Activated CD4-positive, alpha-beta T cell treated with anti-CD3 and anti-CD28 coated beads, Interleukin-10, Interleukin-2, amounts not matched to agents 100 ng/mL and 50 ng/mL, durations not matched to agents 16 hours and 8 hours (primary cell): ENCODE results near the gene KCNAB1.

ENCODE experiments used
- DNase-seq: peaks from one replicate; pipeline ENCODE4 v3.0.0-alpha.2; 2020

Gene KCNAB1

DNA sequence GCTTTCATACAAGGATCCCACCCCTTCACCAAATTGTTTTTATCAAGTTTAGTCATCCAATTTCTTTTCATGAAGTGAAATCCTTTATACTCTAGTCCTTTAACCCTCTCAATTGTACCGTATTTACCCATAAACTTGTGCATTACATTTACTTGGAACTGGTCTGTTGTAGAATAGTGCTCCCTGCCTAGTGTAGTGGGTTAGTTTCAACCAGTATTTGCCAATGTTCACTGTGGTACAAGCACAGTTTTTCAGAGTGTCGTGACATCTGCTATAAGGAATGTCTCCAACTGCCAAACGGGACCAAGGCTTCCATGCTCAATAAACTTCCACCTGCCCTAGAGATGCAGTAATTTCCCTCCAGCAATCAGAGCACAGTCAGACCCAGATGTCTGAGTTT, 211.9 kb downstream of the KCNAB1 start:
- no peak for DNase-seq

DNA sequence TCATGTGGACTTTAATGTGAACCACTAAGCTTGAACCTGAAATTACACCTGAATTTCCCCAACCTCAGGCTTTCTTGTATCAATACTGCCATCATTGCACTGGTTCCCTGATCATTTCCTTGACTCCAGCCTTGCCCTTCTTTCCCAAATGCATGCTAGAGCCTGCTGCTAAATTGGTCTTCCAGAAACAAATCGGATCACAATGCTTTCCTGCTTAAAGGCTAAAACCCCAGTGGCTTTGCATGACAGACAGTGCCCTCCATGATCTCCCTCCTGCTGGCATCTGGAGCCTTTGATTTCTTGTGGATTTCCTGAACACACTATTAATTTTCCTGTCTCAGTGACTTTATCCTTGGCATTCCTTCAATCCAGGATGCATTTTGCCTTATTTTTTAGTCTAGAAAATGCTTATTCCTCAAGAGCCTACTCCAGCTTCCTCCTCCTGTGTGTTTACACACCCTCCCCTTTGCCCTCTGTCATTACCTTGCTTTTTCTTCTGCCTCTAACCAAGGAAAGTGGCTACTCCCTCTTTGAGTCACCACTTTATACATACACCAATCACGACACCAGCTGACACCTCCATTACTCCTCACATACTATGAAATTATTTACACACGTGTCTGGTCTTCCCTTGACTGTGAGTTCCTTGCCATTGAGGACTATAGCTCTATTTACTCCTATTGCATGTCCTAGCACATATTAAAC, 214.6 kb downstream of the KCNAB1 start:
- DNase-seq, result no peak

DNA sequence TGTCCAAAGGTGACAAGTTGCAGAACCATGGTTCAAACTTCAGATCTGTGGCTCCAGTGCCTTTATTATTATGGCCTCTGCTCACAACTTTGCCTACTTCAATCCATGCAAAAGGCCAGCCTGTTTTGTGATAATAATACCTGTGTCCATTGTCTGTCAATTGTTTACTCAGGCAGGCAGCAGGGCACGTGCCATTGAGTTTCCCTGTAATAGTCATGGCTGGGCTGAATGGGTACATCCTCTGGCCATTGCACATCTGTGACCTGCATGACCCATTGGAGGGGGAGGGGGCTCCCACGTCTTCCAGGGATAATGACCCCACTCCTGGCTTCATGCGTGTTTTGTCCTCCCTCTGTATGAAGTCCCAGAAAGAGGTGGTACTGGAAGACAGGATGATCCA, 219.1 kb downstream of the KCNAB1 start:
- no peak for DNase-seq

DNA sequence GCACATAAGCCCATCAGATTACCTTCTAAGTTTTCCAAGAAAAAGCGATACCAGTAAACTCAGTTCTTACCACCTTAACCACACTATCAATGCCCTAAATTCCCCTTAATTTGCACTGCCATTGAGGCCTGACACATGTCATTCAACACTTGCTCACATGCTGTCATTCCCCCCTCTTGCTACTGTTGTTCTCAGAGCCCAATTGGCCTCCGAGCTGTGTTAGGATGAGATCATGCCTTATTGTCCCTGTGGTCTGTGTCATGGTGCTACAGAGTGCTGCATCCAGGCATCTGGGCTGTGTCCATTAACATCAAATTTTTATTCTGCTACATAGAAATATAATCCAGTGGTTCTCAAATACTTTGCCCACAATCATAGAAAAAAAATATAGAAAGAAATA, 221.0 kb downstream of the KCNAB1 start:
- no peak for DNase-seq

DNA sequence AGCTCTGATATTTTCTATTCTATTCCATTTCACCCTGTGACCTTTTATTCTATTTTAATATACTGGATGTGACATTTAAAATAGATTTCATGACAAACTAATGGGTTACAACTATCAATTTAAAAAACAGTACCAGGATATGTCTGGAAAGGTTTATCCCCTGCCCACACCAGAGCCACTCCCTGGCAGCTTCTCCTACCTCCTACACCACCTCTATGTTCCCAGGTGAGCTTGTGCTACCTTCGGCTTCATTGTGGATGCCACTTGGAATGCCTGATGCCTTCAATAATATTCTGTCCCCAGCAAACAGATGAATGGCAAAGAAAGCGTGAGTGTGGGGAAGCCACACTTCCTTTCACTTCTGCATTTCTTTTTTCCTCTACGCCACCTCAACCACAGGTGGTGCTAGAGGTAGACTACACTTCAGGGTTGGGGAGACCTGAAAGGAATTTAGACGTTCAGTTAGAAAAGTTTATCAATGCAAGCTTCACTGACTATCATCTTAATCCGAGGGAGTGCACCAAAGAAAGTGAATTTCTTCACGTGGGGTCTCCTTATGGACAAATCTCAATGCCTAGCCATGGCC, 221.5 kb downstream of the KCNAB1 start:
- no peak for DNase-seq

DNA sequence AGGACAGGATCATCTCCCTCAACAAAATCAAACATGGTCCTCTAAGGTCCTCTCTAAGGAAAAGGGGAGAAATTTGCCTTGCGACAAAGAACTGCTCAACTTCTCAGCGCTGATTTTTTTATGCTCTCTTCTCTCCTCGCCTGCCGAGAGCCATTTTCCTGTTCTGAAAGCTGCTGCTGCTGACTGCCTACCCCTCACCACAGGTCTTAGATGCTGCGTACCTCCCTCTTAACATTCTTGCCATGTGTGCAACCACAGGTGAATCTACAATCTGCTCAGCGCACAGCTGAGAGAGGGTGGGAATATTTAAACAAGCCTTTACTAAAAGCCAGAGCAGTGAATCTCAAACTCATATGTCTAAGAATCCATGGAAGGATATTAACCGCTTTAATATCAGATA, 223.8 kb downstream of the KCNAB1 start:
- no peak for DNase-seq

DNA sequence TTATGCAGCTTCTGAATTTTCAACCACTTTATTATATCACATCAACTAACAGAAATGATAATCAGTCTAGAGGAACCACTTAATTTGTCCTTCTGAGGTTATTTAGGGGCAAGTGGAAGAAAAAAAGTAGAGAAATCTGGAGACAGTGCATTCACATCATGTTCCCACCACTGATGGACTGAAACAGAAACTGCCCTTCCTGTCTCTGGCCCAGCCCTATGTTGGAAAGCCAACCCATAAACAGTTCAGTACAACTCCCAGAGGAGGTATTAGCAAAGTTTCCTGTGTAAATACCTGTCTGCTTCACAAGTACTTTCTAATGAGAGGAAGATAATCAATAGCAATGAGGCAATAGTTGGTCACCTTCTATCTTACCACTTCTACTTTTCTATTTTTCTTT, 228.7 kb downstream of the KCNAB1 start:
- no peak for DNase-seq

DNA sequence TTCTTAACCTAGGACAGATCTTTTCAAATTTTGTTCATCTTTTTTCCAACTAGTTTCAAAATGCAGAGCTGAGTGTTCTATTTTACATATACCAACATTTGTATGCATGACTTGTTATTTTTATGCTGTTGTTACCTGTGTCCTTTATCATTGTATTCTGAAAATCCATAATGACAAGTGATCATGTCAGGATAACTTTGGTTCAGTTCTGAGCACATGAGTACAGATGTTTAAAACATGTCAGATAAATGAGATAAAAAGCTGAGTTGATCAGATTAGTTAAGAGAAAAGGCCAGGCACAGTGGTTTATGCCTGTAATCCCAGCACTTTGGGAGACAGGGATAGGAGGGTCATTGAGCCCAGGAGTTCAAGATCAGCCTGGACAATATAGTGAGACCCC, 229.6 kb downstream of the KCNAB1 start:
- DNase-seq, result no peak

DNA sequence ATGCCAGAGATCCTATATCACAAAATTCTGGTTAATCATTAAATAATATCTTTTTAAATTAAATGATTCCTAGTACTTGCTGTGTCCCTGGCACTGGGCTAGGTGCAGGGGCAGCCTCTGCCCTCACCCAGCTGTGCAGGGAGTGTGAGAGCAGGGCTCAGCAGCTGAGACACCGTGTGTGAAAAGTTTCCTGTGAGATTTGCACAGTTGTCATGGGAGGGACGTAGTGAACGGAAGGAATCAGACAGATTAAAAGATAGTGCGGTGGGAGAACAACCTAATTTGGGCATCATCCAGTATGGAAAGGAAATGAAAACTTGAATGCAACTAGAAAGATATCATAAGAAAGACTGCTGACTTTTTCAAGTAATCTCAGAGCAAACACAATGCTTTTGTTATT, 230.4 kb downstream of the KCNAB1 start:
- DNase-seq, result no peak

DNA sequence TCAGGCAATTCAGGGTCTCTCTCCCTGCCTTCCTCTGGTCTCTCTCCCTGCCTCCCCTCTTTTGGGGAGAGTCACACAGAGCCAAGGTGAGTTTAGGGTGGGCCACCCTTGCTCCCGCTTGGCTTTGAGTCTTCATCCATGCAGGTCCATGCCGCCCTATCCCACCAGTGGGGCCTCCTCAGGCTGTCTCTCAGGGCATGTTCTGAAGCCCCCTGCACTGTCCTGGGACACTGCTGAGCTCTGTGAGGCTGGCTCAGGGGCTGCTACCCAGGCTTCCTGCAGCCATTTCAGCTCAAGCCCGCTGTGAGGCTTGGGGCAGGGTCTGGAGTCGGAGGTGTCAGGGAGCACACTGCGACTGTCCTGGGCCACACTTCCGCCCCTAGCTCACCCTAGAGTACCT, 231.4 kb downstream of the KCNAB1 start:
- DNase-seq, result no peak

DNA sequence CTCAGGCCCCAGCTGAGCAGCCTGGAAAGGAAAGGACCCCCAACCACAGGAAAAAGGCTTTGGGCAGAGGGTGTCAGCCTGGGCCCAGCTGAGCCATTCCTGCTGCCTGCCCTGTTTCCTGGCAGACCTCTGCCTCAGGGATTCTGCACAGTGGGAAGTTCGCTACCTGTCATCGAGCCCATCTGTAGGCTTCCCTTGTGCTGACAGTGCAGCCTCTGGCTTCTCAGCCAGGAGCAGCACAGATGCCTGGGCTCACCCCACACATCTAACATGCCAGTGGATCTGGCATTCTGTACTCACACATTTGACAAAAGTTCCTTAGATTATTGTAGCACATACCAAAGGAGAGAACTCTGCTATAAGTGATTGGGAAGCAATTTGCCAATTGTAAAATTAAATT, 232.3 kb downstream of the KCNAB1 start:
- DNase-seq, result no peak

DNA sequence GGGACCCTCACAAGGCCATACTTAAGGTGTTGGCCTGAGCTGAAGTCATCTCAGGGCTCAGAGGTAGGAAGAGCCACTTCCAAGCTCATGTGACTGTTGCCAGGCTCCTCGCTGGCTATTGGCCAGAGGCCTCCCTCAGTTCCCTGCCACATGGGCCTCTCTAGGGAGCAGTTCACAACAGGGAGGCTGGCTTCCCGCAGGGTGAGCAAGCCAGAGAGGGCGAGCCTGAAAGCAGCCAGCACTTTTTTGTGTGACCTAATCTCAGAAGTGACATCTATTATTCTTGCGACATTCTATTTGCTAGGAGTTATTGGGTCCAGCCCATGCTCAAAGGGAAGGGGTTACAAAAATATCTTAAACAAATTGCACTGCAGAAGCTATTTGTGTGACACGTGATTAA, 233.2 kb downstream of the KCNAB1 start:
- DNase-seq, result no peak

DNA sequence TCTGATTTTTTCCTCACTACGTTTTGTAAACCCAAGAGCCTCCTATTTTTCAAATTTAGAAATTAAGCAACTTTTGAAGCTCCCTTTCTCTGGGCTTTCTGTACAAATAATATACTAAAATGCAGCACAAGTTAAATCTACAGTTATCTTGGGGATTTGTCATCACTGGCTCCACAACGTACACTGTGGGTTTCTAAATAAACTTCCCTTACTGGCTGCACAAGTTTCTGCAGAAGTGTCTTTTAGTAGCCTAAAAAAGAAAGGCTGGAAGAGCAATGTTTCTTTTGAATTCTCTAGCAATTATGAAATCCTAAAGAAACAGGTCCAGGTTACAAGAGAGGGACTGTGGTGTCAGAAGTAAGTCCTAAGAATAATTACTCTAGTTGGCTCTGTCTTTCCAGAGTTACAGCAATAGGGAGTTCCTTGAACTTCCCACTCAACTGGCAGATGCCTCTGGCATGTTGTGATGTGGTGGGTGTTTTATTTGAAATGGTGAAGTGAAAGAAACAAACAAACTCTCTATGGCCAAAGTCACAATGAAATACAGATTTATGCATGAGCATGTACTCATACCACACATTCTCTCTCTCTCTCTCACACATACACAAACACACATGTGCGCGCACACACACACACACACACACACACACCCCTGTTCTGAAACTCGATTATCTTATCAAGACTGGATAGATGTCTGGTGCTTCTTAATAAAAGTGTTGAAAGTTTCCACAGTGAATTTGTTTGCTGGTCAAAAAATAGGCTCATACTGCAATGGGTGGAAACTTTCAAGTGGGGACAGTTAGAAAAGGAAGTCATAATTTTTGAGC, 236.4 kb downstream of the KCNAB1 start:
- DNase-seq, result no peak

DNA sequence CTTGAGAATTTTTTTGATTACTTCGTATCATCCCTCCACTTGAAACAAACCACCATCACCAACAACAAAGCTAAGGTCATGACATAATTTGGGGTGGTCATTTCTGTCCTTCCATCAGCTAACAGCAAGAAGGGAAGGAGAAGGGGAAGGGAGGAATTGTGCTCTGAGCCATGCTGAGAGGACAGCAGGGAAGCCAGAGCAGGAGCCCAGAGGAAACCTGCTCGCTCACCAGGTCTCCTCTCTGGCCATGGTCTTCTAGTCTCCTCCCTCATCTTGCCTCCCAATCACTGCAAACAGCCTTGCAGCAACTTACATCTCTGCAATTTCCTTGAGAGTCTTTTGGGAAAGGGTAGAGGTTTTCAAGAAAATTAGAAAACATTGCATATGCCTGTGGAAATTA, 237.9 kb downstream of the KCNAB1 start:
- no peak for DNase-seq

DNA sequence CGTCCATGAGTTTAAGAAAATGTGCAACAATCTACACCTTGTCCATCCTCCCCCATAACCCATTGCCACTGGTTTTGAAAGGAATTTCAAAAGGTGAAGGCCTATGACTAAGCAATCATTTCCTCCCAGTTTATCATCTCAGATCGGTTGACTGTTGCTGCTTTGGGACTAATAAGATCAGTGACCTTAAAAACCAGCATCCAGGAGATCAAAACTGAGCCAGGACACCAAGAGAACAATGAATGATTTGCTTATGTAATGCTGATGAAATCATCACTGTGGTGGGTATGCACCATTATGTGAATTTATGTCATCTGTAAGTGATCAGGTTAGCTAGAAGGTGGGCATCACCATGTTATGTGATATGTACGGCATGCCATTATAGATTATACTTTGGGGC, 239.0 kb downstream of the KCNAB1 start:
- no peak for DNase-seq

DNA sequence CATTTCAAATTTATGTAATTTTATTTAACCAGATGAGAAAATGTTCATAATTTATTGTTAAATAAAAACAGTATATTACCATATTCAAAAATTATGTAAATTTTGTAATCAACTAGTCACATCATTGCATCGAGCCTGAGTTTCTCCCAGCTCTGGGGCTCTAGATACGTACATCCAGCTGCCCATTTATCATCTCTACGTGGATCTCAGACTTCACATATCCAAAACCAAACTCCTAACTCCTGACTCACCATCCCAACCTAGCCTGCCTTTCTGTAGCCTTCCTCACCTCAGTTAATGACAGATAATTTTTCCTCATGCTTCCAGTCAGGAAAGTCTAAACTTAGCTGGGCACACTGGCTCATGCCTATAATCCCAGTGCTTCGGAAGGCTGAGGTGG, 239.7 kb downstream of the KCNAB1 start:
- DNase-seq, result no peak

DNA sequence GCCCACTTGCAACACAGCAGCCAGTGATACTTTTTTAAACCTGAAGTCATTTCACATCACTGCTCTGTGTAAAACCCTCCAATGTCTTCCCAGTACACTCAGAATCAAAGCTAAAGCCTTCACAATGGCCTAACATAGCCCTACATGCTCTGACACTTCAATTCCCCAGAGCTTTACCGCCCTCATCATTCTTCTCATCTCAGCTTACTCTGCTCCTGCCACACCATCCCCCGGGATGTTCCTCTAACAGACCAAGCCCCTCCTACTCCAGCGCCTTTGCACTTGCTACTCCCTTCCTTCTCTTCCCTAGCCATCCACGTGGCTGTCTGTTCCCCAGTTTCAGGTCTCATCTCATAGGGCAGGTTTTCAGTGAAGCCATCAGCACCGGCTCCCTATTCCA, 240.6 kb downstream of the KCNAB1 start:
- no peak for DNase-seq

DNA sequence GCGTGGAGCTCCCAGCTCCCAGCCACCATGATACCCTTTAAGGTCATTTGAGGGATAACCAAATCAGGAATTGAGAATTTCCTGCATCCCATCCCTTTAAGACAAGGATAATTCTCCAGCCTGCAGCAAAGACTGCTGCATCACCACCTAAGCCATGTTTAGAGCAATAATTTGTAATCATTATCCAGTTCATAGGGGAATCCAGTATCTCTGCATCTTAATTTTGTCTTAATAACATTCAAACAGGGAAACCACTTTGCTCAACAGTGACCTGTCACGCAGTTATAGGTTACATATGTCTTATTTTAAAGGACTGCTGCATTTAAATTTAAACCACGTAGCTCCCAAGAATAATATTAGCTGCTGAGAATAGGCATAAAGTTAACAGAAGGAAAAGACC, 246.2 kb downstream of the KCNAB1 start:
- DNase-seq, result no peak

DNA sequence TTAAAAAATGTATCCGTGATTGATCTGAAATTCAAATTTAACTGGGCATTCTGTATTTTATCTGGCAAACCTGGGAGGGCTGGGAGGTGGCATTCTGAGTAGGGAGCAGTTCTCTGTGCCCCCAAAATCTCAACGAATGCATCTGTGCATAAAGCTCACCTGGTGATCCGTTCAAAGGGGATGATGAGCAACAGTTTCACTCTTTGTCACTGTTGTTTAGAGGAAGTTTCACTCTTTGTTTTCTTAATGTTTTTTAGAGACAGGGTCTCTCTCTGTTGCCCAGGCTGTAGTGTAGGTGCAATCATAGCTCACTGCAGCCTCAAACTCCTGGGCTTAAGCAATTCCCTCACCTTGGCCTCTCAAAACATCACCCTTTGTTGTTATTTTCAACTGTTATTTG, 247.8 kb downstream of the KCNAB1 start:
- DNase-seq, result peak; percentile 30

DNA sequence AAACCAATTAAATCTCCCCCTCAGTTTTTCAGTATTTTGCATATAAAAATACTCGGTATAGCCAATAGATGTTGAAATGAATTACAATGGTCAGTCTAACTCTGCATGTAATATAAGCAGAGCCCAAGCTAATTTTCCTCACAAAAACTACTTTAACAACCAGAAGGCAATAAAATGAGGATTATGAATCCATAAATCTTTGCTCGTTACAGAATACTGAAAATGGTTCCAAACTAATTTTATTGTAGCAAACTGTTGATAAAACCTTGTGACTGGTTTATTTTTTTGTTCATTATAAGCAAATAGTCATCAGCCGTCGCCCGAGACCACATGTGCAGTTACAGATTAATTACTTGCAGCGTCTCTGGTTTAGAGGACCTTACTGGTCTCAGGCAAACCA, 251.3 kb downstream of the KCNAB1 start:
- no peak for DNase-seq

DNA sequence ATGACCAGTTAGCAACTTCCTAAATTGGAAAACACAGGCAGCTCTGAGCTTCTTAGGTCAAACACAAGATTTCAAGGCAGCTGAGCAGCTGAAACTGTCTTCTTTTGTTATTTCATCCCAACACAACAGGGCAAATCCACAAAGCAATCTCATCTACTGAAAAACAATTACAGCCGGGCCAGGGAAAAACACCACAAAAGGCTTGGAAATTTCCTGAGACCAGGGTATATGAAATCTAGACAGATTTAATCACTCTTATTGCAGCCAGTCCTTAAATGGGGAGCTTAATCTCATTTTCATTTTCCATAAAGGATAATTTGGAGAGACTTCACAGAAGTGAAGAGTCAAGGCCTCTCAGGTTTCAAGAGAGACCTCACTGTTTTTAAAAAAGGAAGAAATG, 252.7 kb downstream of the KCNAB1 start:
- no peak for DNase-seq

DNA sequence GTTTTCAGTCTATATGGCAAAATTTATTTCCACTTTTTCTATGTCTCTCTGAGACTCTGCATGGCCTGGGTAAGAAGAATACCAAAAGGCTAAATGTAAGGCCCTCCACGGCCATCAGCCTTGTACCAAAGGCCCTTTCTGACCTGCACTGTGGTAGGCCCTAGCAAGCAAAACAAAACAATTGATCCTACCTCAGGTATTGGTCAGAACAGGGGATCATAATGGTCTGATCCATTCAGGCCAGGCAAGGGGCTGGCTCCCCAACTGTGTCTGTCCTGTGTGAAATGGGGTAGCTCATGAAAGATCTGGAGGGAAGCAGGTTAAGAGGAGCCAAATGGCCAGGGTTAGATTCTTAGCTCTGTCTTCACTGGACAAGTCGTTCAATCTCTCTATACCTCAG, 253.3 kb downstream of the KCNAB1 start:
- no peak for DNase-seq

DNA sequence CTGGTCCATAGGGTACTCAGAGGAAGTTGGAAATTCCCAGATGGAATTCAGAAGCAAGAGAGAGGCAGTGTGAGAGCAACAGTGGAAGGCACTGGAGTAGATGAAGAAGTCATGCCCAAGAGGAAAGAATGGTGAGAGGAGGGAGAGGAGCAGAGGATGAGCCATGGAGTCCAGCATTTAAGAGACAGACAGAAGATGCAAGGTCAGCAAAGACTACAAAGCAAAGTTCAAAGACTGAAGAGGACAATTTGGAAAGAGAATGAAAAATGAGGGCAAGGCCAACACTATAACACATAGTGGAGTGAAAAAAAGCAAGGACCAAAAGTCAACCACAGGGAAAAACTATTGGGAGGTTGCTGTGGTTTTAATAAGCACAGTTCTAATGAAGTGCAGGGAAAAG, 255.8 kb downstream of the KCNAB1 start:
- DNase-seq, result no peak

DNA sequence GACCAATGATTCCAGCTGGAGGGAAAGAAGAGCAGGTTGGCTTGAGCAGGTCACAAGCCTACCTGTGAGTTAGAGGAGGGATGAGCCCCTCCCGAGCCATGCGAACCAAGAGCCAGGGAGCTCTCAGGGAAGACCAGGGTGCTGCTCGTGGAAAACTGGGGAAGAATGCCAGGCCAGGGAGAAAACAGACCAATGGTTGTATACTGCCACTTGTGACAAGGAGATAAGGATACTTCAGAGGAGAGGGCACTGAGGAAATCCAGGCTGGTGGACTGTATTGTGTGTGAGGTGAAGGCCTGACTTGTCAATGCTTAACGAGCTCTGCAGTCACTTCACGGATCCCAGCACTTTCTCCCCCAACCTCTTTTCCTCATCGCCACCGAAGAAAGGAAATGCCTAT, 256.9 kb downstream of the KCNAB1 start:
- DNase-seq, result no peak
